Measurements from ENCODE around the gene STXBP6.

GRCh38 chr14:24921903-24922302 lies 128.0 kb downstream of the STXBP6 start:
- no peak for TF ChIP-seq REST (IDR thresholded peaks at IDR 0.05; ENCODE audit: low read depth)
- TF ChIP-seq, protein P1, sequence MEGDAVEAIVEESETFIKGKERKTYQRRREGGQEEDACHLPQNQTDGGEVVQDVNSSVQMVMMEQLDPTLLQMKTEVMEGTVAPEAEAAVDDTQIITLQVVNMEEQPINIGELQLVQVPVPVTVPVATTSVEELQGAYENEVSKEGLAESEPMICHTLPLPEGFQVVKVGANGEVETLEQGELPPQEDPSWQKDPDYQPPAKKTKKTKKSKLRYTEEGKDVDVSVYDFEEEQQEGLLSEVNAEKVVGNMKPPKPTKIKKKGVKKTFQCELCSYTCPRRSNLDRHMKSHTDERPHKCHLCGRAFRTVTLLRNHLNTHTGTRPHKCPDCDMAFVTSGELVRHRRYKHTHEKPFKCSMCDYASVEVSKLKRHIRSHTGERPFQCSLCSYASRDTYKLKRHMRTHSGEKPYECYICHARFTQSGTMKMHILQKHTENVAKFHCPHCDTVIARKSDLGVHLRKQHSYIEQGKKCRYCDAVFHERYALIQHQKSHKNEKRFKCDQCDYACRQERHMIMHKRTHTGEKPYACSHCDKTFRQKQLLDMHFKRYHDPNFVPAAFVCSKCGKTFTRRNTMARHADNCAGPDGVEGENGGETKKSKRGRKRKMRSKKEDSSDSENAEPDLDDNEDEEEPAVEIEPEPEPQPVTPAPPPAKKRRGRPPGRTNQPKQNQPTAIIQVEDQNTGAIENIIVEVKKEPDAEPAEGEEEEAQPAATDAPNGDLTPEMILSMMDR (IDR thresholded peaks at IDR 0.05 in 2 of 3, conservative IDR thresholded peaks at IDR 0.05 in 1 of 3; ENCODE audit: borderline replicate concordance in 1 of 3, insufficient read depth in 1 of 3, low read depth in 2 of 3, low read length in 2 of 3): no peak
- TF ChIP-seq EZH2 (IDR thresholded peaks at IDR 0.05): no peak
- no peak for TF ChIP-seq CBX3 (IDR thresholded peaks at IDR 0.05; ENCODE audit: low read depth)
- no peak for TF ChIP-seq RAD21 (IDR thresholded peaks at IDR 0.05; ENCODE audit: low read depth)
- no peak for TF ChIP-seq POLR2AphosphoS5 (IDR thresholded peaks at IDR 0.05; ENCODE audit: low read depth, low read length)
- no peak for TF ChIP-seq EZH2phosphoT487 (IDR thresholded peaks at IDR 0.05; ENCODE audit: borderline replicate concordance)
- TF ChIP-seq POLR2A (IDR thresholded peaks at IDR 0.05; ENCODE audit: borderline replicate concordance, extremely low read depth, insufficient read depth, insufficient read length): no peak
- TF ChIP-seq, protein P2, sequence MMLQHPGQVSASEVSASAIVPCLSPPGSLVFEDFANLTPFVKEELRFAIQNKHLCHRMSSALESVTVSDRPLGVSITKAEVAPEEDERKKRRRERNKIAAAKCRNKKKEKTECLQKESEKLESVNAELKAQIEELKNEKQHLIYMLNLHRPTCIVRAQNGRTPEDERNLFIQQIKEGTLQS (IDR thresholded peaks at IDR 0.05): no peak
- TF ChIP-seq EGR1 (IDR thresholded peaks at IDR 0.05; ENCODE audit: low read depth): no peak

Data from HCT116 (cell line).